ENCODE results near the gene NELFE. TPM values are rescaled to one million over a fixed set of nuclear protein-coding genes. Genes with fewer than 3 reads are reported as not detected.

Gene NELFE
- total RNA-seq, 4 donors from 2014 or later: 53.2 to 88.2 (median 83.4) TPM

- 72 to 73% methylated on average over 10 to 11 of the region's 11 CpGs for WGBS, 2 donors
- no peak for TF ChIP-seq CTCF (IDR thresholded peaks at IDR 0.05)
- no peak for TF ChIP-seq POLR2A (IDR thresholded peaks at IDR 0.05)
- intact Hi-C loops (cut with DNase I; ENCODE audit: low total_unique reads): no loop called here
- H3K4me3 ChIP-seq (ENCODE audit: low read depth, poor library complexity, severe bottlenecking): no peak overlapping the region
- no peak for DNase-seq (ENCODE audit: low spot score in 2 of 2)
Measured at GRCh38 chr6:31927863-31928671, 30.7 kb downstream of the NELFE start.

GRCh38 chr6:31927242-31927862 lies 31.4 kb downstream of the NELFE start, which contains the start of gene C2:
Gene C2 (plus strand): TSS chr6:31927717. CDS start chr6:31927753, 36 bp downstream.
- intact Hi-C loops (cut with DNase I; ENCODE audit: low total_unique reads): no loop called here
- H3K4me3 ChIP-seq (ENCODE audit: low read depth, poor library complexity, severe bottlenecking): no peak within 1 kb of the TSS
- 66 to 77% methylated on average over 11 of the region's 11 CpGs for WGBS, 2 donors
- TF ChIP-seq POLR2A (IDR thresholded peaks at IDR 0.05): no peak
- no peak for TF ChIP-seq CTCF (IDR thresholded peaks at IDR 0.05)
- no peak for DNase-seq (ENCODE audit: low spot score in 2 of 2)

GRCh38 chr6:31922942-31923341 lies 35.8 kb downstream of the NELFE start:
- intact Hi-C loops (cut with DNase I; ENCODE audit: low total_unique reads): no loop called here
- H3K4me3 ChIP-seq (ENCODE audit: low read depth, poor library complexity, severe bottlenecking): no peak overlapping the region
- 16 to 25% methylated on average over 5 of the region's 5 CpGs for WGBS, 2 donors
- no peak for DNase-seq (ENCODE audit: low spot score in 2 of 2)
- no peak for TF ChIP-seq CTCF (IDR thresholded peaks at IDR 0.05)
- no peak for TF ChIP-seq POLR2A (IDR thresholded peaks at IDR 0.05)

- 74 to 84% methylated on average over 2 of the region's 2 CpGs for WGBS, 2 donors
- H3K4me3 ChIP-seq (ENCODE audit: low read depth, poor library complexity, severe bottlenecking): no peak overlapping the region
- TF ChIP-seq CTCF (IDR thresholded peaks at IDR 0.05) (no peak), POLR2A (IDR thresholded peaks at IDR 0.05) (no peak)
- no peak for DNase-seq (ENCODE audit: low spot score in 2 of 2)
- intact Hi-C loops (cut with DNase I; ENCODE audit: low total_unique reads): no loop called here
Measured at GRCh38 chr6:31920811-31921210, 38.0 kb downstream of the NELFE start.

- no peak overlapping the region for H3K4me3 ChIP-seq (ENCODE audit: low read depth, poor library complexity, severe bottlenecking)
- 71 to 76% methylated on average over 6 of the region's 6 CpGs for WGBS, 2 donors
- TF ChIP-seq CTCF (IDR thresholded peaks at IDR 0.05) (no peak), POLR2A (IDR thresholded peaks at IDR 0.05) (no peak)
- intact Hi-C loops (cut with DNase I; ENCODE audit: low total_unique reads): no loop called here
- DNase-seq (ENCODE audit: low spot score in 2 of 2): no peak
Measured at GRCh38 chr6:31919624-31920303, 39.0 kb downstream of the NELFE start.

All from lower leg skin (tissue), 4 donors.